IMR-90 (cell line): ENCODE data around the gene HERC4. TPM values are rescaled to one million over a fixed set of nuclear protein-coding genes. Genes with fewer than 3 reads are reported as not detected.

Experiments
- ATAC-seq: fragments of 200-7000 bp; cut with Tn5 transposase; 2 replicates; pipeline ENCODE4 v1.9.1; 2020; ENCODE audit warnings: low read depth, mild to moderate bottlenecking, moderate library complexity
- BruUV-seq: library from RNA; stranded (reverse); fragments of 400-500 nt; replicated peaks from 2 replicates; lab custom pipeline; 2021; lab: Mats Ljungman, UMichigan
- CTCF ChIA-PET: fragments of 300-600 bp; formaldehyde crosslinking; extraction: SDS; loops from one replicate; lab custom pipeline; 2021; ENCODE audit warnings: antibody characterized with exemption; lab: Yijun Ruan, JAX
- POLR2A ChIA-PET: fragments of 300-600 bp; sonication (Branson Sonifier 250); formaldehyde crosslinking; loops from one replicate; lab custom pipeline; 2022; ENCODE audit warnings: antibody characterized with exemption; ENCODE audit not compliant: unreplicated experiment; lab: Charles Lee
- DNase-seq: peaks from one replicate; pipeline ENCODE4 v3.0.0; 2013
- H2AFZ ChIP-seq: replicated peaks from 2 replicates; pipeline ENCODE3; 2013; ENCODE audit warnings: low read length, mild to moderate bottlenecking; ENCODE audit not compliant: poor library complexity
- H2AK5ac ChIP-seq: 2 replicates; pipeline ENCODE4 v1.6.1; 2013; ENCODE audit warnings: low read depth, low read length, inconsistent platforms
- H2AK9ac ChIP-seq: replicated peaks from 2 replicates; pipeline ENCODE3; 2013; ENCODE audit warnings: mild to moderate bottlenecking, low read depth, low read length, moderate library complexity; ENCODE audit not compliant: poor library complexity
- H2BK120ac ChIP-seq: 2 replicates; pipeline ENCODE4 v1.6.1; 2013; ENCODE audit warnings: low read depth, low read length, inconsistent platforms
- H2BK15ac ChIP-seq: 3 replicates; pipeline ENCODE4 v1.6.1; 2013; ENCODE audit warnings: low read depth, low read length, inconsistent platforms
- H2BK20ac ChIP-seq: 2 replicates; pipeline ENCODE4 v1.6.1; 2013; ENCODE audit warnings: low read depth, mild to moderate bottlenecking, inconsistent platforms, low read length, moderate library complexity
- H2BK5ac ChIP-seq: 2 replicates; pipeline ENCODE4 v1.6.1; 2013; ENCODE audit warnings: mild to moderate bottlenecking, low read depth, low read length, inconsistent platforms; ENCODE audit not compliant: poor library complexity, severe bottlenecking
- H3K14ac ChIP-seq: replicated peaks from 2 replicates; pipeline ENCODE4 v1.6.1; 2013; ENCODE audit warnings: low read depth, low read length, inconsistent platforms
- H3K18ac ChIP-seq: 2 replicates; pipeline ENCODE4 v1.6.1; 2013; ENCODE audit warnings: low read depth, low read length, control low read depth
- H3K23ac ChIP-seq: 2 replicates; pipeline ENCODE4 v1.6.1; 2013; ENCODE audit warnings: low read depth, low read length, inconsistent platforms
- H3K27ac ChIP-seq: 2 replicates; pipeline ENCODE4 v1.5.1; 2013; ENCODE audit warnings: mild to moderate bottlenecking, control low read depth, low read length; ENCODE audit not compliant: insufficient read depth
- H3K27me3 ChIP-seq: 2 replicates; pipeline ENCODE4 v1.6.1; 2013; ENCODE audit warnings: low read length; ENCODE audit not compliant: control insufficient read depth, insufficient read depth
- H3K36me3 ChIP-seq: 2 replicates; pipeline ENCODE4 v1.6.1; 2013; ENCODE audit warnings: low read length, mixed read lengths; ENCODE audit not compliant: control insufficient read depth, insufficient read depth
- H3K4ac ChIP-seq: 2 replicates; pipeline ENCODE4 v1.6.1; 2013; ENCODE audit warnings: low read depth, low read length, inconsistent platforms
- H3K4me1 ChIP-seq: 2 replicates; pipeline ENCODE4 v1.6.1; 2013; ENCODE audit warnings: low read length, mixed read lengths; ENCODE audit not compliant: control insufficient read depth, insufficient read depth
- H3K4me2 ChIP-seq: 2 replicates; pipeline ENCODE4 v1.6.1; 2013; ENCODE audit warnings: low read depth, mild to moderate bottlenecking, control low read depth, low read length, moderate library complexity
- H3K4me3 ChIP-seq: 2 replicates; pipeline ENCODE4 v1.5.1; 2013; ENCODE audit warnings: low read depth, mild to moderate bottlenecking, control low read depth, low read length, moderate library complexity; ENCODE audit not compliant: insufficient read depth
- H3K56ac ChIP-seq: 2 replicates; pipeline ENCODE4 v1.6.1; 2013; ENCODE audit warnings: low read length, inconsistent platforms; ENCODE audit not compliant: insufficient read depth; ENCODE audit errors: extremely low read depth
- H3K79me1 ChIP-seq, 2 experiments: 2 replicates each; pipeline ENCODE4 v1.6.1; 2013; ENCODE audit warnings: low read length in 2 of 2, inconsistent platforms in 1 of 2, low read depth in 1 of 2
- H3K9ac ChIP-seq: 2 replicates; pipeline ENCODE4 v1.6.1; 2013; ENCODE audit warnings: low read depth, low read length, control low read depth
- H3K9me1 ChIP-seq: 2 replicates; pipeline ENCODE4 v1.6.1; 2013; ENCODE audit warnings: low read length, inconsistent platforms; ENCODE audit not compliant: insufficient read depth
- H3K9me3 ChIP-seq: 2 replicates; pipeline ENCODE4 v1.6.1; 2013; ENCODE audit warnings: low read length; ENCODE audit not compliant: control insufficient read depth, insufficient read depth
- H4K20me1 ChIP-seq: 2 replicates; pipeline ENCODE4 v1.6.1; 2013; ENCODE audit warnings: low read length, inconsistent platforms; ENCODE audit not compliant: insufficient read depth
- H4K5ac ChIP-seq: 2 replicates; pipeline ENCODE4 v1.6.1; 2013; ENCODE audit warnings: mild to moderate bottlenecking, low read depth, low read length, control low read depth
- H4K8ac ChIP-seq, 2 experiments: 2 replicates each; pipeline ENCODE4 v1.6.1; 2013; ENCODE audit warnings: low read depth in 2 of 2, low read length in 2 of 2, control low read depth in 1 of 2, inconsistent platforms in 1 of 2
- H4K91ac ChIP-seq: 2 replicates; pipeline ENCODE4 v1.6.1; 2013; ENCODE audit warnings: low read depth, low read length, inconsistent platforms; ENCODE audit not compliant: insufficient read depth
- BHLHE40 ChIP-seq: fragments of 150-350 bp; IDR thresholded peaks from 2 replicates; pipeline ENCODE4 v1.6.1; 2016; ENCODE audit warnings: mild to moderate bottlenecking, low read depth, low read length
- CEBPB ChIP-seq: IDR thresholded peaks from 2 replicates; pipeline ENCODE4 v1.6.1; 2012; ENCODE audit warnings: low read depth, low read length, improper control_type of control experiment
- CHD1 ChIP-seq: IDR thresholded peaks from 2 replicates; pipeline ENCODE4 v1.6.1; 2012; ENCODE audit warnings: low read depth, low read length, improper control_type of control experiment
- CTCF ChIP-seq: conservative IDR thresholded peaks from 2 replicates; pipeline ENCODE4 v1.5.1; 2012; ENCODE audit warnings: mild to moderate bottlenecking, low read depth, low read length, improper control_type of control experiment
- ELK1 ChIP-seq: fragments of 150-350 bp; IDR thresholded peaks from 2 replicates; pipeline ENCODE4 v1.6.1; 2016; ENCODE audit warnings: low read depth, mild to moderate bottlenecking, low read length, moderate library complexity, borderline replicate concordance
- FOS ChIP-seq: fragments of 150-350 bp; IDR thresholded peaks from 2 replicates; pipeline ENCODE4 v1.6.1; 2016; ENCODE audit warnings: low read depth, low read length
- MAFK ChIP-seq: IDR thresholded peaks from 2 replicates; pipeline ENCODE4 v1.6.1; 2012; ENCODE audit warnings: low read depth, low read length, improper control_type of control experiment
- MAZ ChIP-seq: IDR thresholded peaks from 2 replicates; pipeline ENCODE4 v1.6.1; 2012; ENCODE audit warnings: low read depth, mild to moderate bottlenecking, low read length, improper control_type of control experiment, moderate library complexity, borderline replicate concordance
- MXI1 ChIP-seq: IDR thresholded peaks from 2 replicates; pipeline ENCODE4 v1.6.1; 2012; ENCODE audit warnings: low read depth, mild to moderate bottlenecking, low read length, moderate library complexity, borderline replicate concordance
- NFE2L2 ChIP-seq: fragments of 150-350 bp; IDR thresholded peaks from 2 replicates; pipeline ENCODE4 v1.6.1; 2016; ENCODE audit warnings: low read depth, mild to moderate bottlenecking, low read length
- POLR2A ChIP-seq: IDR thresholded peaks from 2 replicates; pipeline ENCODE4 v1.6.1; 2012; ENCODE audit warnings: mild to moderate bottlenecking, low read depth, low read length
- RAD21 ChIP-seq: IDR thresholded peaks from 2 replicates; pipeline ENCODE4 v1.6.1; 2012; ENCODE audit warnings: low read length, improper control_type of control experiment
- RCOR1 ChIP-seq: IDR thresholded peaks from 2 replicates; pipeline ENCODE4 v1.6.1; 2012; ENCODE audit warnings: mild to moderate bottlenecking, low read length, improper control_type of control experiment; ENCODE audit not compliant: insufficient replicate concordance
- RFX5 ChIP-seq: IDR thresholded peaks from 2 replicates; pipeline ENCODE4 v1.8.0; 2012; ENCODE audit warnings: low read depth, mild to moderate bottlenecking, low read length, moderate library complexity
- SMC3 ChIP-seq: fragments of 150-350 bp; IDR thresholded peaks from 2 replicates; pipeline ENCODE4 v1.6.1; 2016; ENCODE audit warnings: low read depth, mild to moderate bottlenecking, antibody characterized with exemption, low read length, moderate library complexity
- USF2 ChIP-seq: fragments of 150-350 bp; IDR thresholded peaks from 2 replicates; pipeline ENCODE4 v1.6.1; 2017; ENCODE audit warnings: mild to moderate bottlenecking, antibody characterized with exemption, low read length, low read depth
- WGBS, 2 experiments: methylation state at CpG; one replicate each; pipeline versions ENCODE4 v1.1.5 to v1.1.7; 2013; ENCODE audit warnings: missing lambda C conversion rate in 2 of 2; ENCODE audit not compliant: insufficient read length in 1 of 2; ENCODE audit errors: extremely low coverage in 2 of 2; 5-methylcytosine and 5-hydroxymethylcytosine counted together
- dilution Hi-C: fragments of 300-500 bp; cut with HindIII; formaldehyde crosslinking; loops from one replicate; pipeline ENCODE4 v1.14.3; 2018; ENCODE audit warnings: low sequenced_read_pairs; ENCODE audit not compliant: unreplicated experiment
- in situ Hi-C: fragments of 300-500 bp; cut with MboI; formaldehyde crosslinking; loops from 3 replicates; pipeline ENCODE4 v1.14.3; 2019; ENCODE audit warnings: low sequenced_read_pairs, inconsistent platforms, mixed read lengths
- intact Hi-C: fragments of 100-400 bp; cut with micrococcal nuclease; formaldehyde crosslinking; loops from 2 replicates; pipeline ENCODE4 v1.10.0; 2022
- polyA plus RNA-seq, 3 experiments: library from polyadenylated mRNA; depleted of rRNA; stranded (reverse); fragments of >200 nt; gene quantifications; 2 replicates each; pipeline ENCODE4 v1.2.3, GENCODE V29; 2012; ENCODE audit warnings: low replicate concordance in 1 of 3
- total RNA-seq: library from RNA; depleted of rRNA; stranded (reverse); fragments of >200 nt; gene quantifications from 2 replicates; pipeline ENCODE4 v1.2.3, GENCODE V29; 2012

The HERC4 gene
- total and polyA plus RNA-seq, 2 of the 4 experiments (the other 2 are of a cell fraction), result 66.6 to 92.8 TPM

GRCh38 chr10:68079434-68079833 lies 4.4 kb upstream of the HERC4 start:
- CTCF ChIA-PET, result no interaction called here
- dilution Hi-C loops, result no loop called here

More at GRCh38 chr10:68079434-68079833, 4.4 kb upstream of the HERC4 start:
- peaks cover 2% of the 10 kb centered on the region; the same call in 1 of the 2 replicates for H4K20me1 ChIP-seq
- no peak overlapping the region for H3K18ac ChIP-seq
- DNase-seq (no peak), ATAC-seq (no peak)
- H3K4me3 ChIP-seq, result no peak overlapping the region
- H2AFZ ChIP-seq, result no peak overlapping the region
- no peak overlapping the region for H2AK9ac ChIP-seq
- H3K14ac ChIP-seq, result no peak overlapping the region
- intact Hi-C loops, result loop anchor here (10.0 kb wide), 1 partner anchor 255 kb away; the partner anchor contains the start of genes HNRNPH3 and PBLD
- H2BK120ac ChIP-seq, result no peak overlapping the region
- no peak overlapping the region for H3K23ac ChIP-seq
- no peak overlapping the region for H2BK5ac ChIP-seq
- peaks cover 4 to 6% of the 10 kb centered on the region in 2 experiments; a peak in 3 of 4 replicates for H3K79me1 ChIP-seq
- no peak overlapping the region for H4K8ac ChIP-seq
- H3K9me1 ChIP-seq, result no peaks in the 10 kb centered on the region
- H3K9me3 ChIP-seq, result no peaks in the 10 kb centered on the region
- H2BK15ac ChIP-seq, result no peak overlapping the region
- H4K91ac ChIP-seq, result no peak overlapping the region
- no peaks in the 10 kb centered on the region for H3K36me3 ChIP-seq
- no TSS peak for BruUV-seq
- POLR2A ChIA-PET, result no interaction called here
- H3K4me2 ChIP-seq, result no peak overlapping the region
- H2AK5ac ChIP-seq, result no peak overlapping the region
- H3K9ac ChIP-seq, result no peak overlapping the region
- no peak overlapping the region for H4K5ac ChIP-seq
- no peak overlapping the region for H3K4ac ChIP-seq
- no peak for TF ChIP-seq SMC3
- no peak for TF ChIP-seq RCOR1
- TF ChIP-seq RAD21, result no peak
- TF ChIP-seq USF2, result no peak
- TF ChIP-seq NFE2L2, result no peak
- TF ChIP-seq MXI1, result no peak
- TF ChIP-seq FOS, result no peak
- no peak for TF ChIP-seq MAZ
- TF ChIP-seq CTCF, result no peak
- TF ChIP-seq ELK1, result no peak
- TF ChIP-seq CEBPB, result no peak
- TF ChIP-seq RFX5, result no peak
- no peak for TF ChIP-seq CHD1
- no peak for TF ChIP-seq MAFK
- TF ChIP-seq POLR2A, result no peak
- TF ChIP-seq BHLHE40, result no peak
- H3K27me3 ChIP-seq, result no peaks in the 10 kb centered on the region
- no CpG with 5 or more reads among the region's 1 CpG for WGBS, 2 experiments
- no peak overlapping the region for H2BK20ac ChIP-seq
- H3K56ac ChIP-seq, result no peak overlapping the region
- in situ Hi-C loops, result no loop called here
- peaks cover 4% of the 10 kb centered on the region for H3K4me1 ChIP-seq
- H3K27ac ChIP-seq, result no peak overlapping the region
